HK-2 (cell line): ENCODE data around the gene PAIP2.
"Not testable (repeated sequence)": the region's sequence is repeated elsewhere in the genome, so short reads cannot be mapped to it uniquely, and the experiment has no call there.

ENCODE experiments used
- DNase-seq: peaks from one replicate; pipeline ENCODE4 v3.0.0-alpha.2; 2018; ENCODE audit not compliant: unreplicated experiment

The PAIP2 gene

GRCh38 chr5:139341689-139342422 is at the start of gene PAIP2:
PAIP2 (plus strand) TSS chr5:139341854; CDS start chr5:139363785, 21,931 bp downstream.
- DNase-seq, result peak; percentile 93

GRCh38 chr5:139293202-139293506 is 48.5 kb upstream of the PAIP2 start:
- DNase-seq, result no peak

- peak; percentile 90 for DNase-seq
Observed at GRCh38 chr5:139293507-139294373, 47.9 kb upstream of the PAIP2 start, which contains the start of gene MATR3. MATR3 (plus strand) TSS chr5:139293740; CDS start chr5:139307416, 13,676 bp downstream.

GRCh38 chr5:139294374-139295165 is 47.1 kb upstream of the PAIP2 start:
- peak; percentile 79 for DNase-seq

- DNase-seq, result no peak
Observed at GRCh38 chr5:139295346-139296057, 46.2 kb upstream of the PAIP2 start.

- DNase-seq, result no peak
Observed at GRCh38 chr5:139296198-139296597, 45.5 kb upstream of the PAIP2 start.

GRCh38 chr5:139296862-139297326 is 44.8 kb upstream of the PAIP2 start:
- DNase-seq, result no peak

GRCh38 chr5:139297439-139298133 is 44.1 kb upstream of the PAIP2 start:
- no peak for DNase-seq

GRCh38 chr5:139298242-139298641 is 43.4 kb upstream of the PAIP2 start:
- DNase-seq, result no peak

- DNase-seq, result no peak
Observed at GRCh38 chr5:139299486-139299885, 42.2 kb upstream of the PAIP2 start.

- no peak for DNase-seq
Observed at GRCh38 chr5:139301808-139302499, 39.7 kb upstream of the PAIP2 start.

GRCh38 chr5:139304391-139305324 is 37.0 kb upstream of the PAIP2 start:
- no peak for DNase-seq

- DNase-seq, result no peak
Observed at GRCh38 chr5:139306197-139306596, 35.5 kb upstream of the PAIP2 start.

- DNase-seq, result no peak
Observed at GRCh38 chr5:139306628-139307379, 34.9 kb upstream of the PAIP2 start.

GRCh38 chr5:139308797-139309196 is 32.9 kb upstream of the PAIP2 start:
- DNase-seq, result no peak

GRCh38 chr5:139310715-139311186 is 30.9 kb upstream of the PAIP2 start:
- not testable (repeated sequence) for DNase-seq

GRCh38 chr5:139312075-139312474 is 29.6 kb upstream of the PAIP2 start:
- no peak for DNase-seq

GRCh38 chr5:139314276-139314675 is 27.4 kb upstream of the PAIP2 start:
- DNase-seq, result no peak
